Adrenal gland (tissue), 5 donors: ENCODE data around the gene SRMS.

Source experiments
- CTCF ChIP-seq, 6 experiments: fragments of 450-650 bp in 4 of 6; fragments of 200-600 bp in 2 of 6; sonication (generic) in 1 of 6; IDR thresholded peaks; 1 replicate in 5 of 6; 2 replicates in 1 of 6; pipeline versions ENCODE4 v1.5.1 to v1.8.0; 2016 to 2021; ENCODE audit warnings: antibody characterized with exemption in 6 of 6, mild to moderate bottlenecking in 2 of 6, moderate library complexity in 1 of 6
- POLR2A ChIP-seq, 2 donors: fragments of 450-650 bp; IDR thresholded peaks; one replicate each; pipeline ENCODE4 v1.6.1; 2017; ENCODE audit warnings: antibody characterized with exemption in 2 of 2, mild to moderate bottlenecking in 2 of 2, moderate library complexity in 1 of 2
- donor health status: DM: no; HTN: no; CAD: no.

- TF ChIP-seq POLR2A (IDR thresholded peaks at IDR 0.05) (no peak), CTCF (IDR thresholded peaks at IDR 0.05) (no peak)
Measured at GRCh38 chr20:63492518-63492917, 55.0 kb downstream of the SRMS start.
